HL-60 (cell line): ENCODE measurements around the gene REXO4.

Experiments
- DNase-seq, 2 experiments: peaks; one replicate each; pipeline ENCODE4 v3.0.0-alpha.2; 2010 to 2020; ENCODE audit warnings: low read depth in 1 of 2, low spot score in 1 of 2
- H3K27ac ChIP-seq: fragments of 250-450 bp; sonication (Bioruptor Pico); replicated peaks from 2 replicates; pipeline ENCODE4 v1.5.1; 2020; ENCODE audit warnings: mild to moderate bottlenecking, moderate library complexity
- H3K27me3 ChIP-seq: fragments of 250-450 bp; sonication (Bioruptor Pico); 2 replicates; pipeline ENCODE4 v1.5.1; 2021; ENCODE audit warnings: mild to moderate bottlenecking, moderate library complexity; ENCODE audit not compliant: insufficient read depth, poor library complexity, severe bottlenecking
- H3K4me3 ChIP-seq: replicated peaks from 2 replicates; pipeline ENCODE4 v1.5.1; 2011; ENCODE audit warnings: mild to moderate bottlenecking, control low read depth, low read length; ENCODE audit not compliant: insufficient read depth
- GABPA ChIP-seq: IDR thresholded peaks from 2 replicates; pipeline ENCODE4 v1.6.1; 2012; ENCODE audit warnings: low read depth
- POLR2AphosphoS5 ChIP-seq: IDR thresholded peaks from 2 replicates; pipeline ENCODE4 v1.6.1; 2012; ENCODE audit warnings: low read depth
- REST ChIP-seq: IDR thresholded peaks from 2 replicates; pipeline ENCODE4 v1.6.1; 2012; ENCODE audit warnings: low read depth; ENCODE audit not compliant: insufficient replicate concordance
- SPI1 ChIP-seq: IDR thresholded peaks from 2 replicates; pipeline ENCODE4 v1.6.1; 2012; ENCODE audit warnings: low read depth, mild to moderate bottlenecking, borderline replicate concordance
- TF ChIP-seq, protein P1 (sequence below): IDR thresholded peaks from one replicate; pipeline ENCODE4 v1.5.1; 2011; ENCODE audit warnings: low read length, control low read depth, inconsistent platforms; ENCODE audit not compliant: insufficient read depth

The REXO4 gene

GRCh38 chr9:133360400-133361393, 57.1 kb downstream of the REXO4 start:
- Histone ChIP-seq H3K27me3 (no peaks in the 10 kb centered on the region), H3K4me3 (no peak overlapping the region), H3K27ac (no peak overlapping the region)
- DNase-seq = no peak
- TF ChIP-seq REST (no peak), GABPA (no peak), SPI1 (no peak), POLR2AphosphoS5 (no peak; the same call in 1 of the 2 replicates)
- TF ChIP-seq, protein P1, sequence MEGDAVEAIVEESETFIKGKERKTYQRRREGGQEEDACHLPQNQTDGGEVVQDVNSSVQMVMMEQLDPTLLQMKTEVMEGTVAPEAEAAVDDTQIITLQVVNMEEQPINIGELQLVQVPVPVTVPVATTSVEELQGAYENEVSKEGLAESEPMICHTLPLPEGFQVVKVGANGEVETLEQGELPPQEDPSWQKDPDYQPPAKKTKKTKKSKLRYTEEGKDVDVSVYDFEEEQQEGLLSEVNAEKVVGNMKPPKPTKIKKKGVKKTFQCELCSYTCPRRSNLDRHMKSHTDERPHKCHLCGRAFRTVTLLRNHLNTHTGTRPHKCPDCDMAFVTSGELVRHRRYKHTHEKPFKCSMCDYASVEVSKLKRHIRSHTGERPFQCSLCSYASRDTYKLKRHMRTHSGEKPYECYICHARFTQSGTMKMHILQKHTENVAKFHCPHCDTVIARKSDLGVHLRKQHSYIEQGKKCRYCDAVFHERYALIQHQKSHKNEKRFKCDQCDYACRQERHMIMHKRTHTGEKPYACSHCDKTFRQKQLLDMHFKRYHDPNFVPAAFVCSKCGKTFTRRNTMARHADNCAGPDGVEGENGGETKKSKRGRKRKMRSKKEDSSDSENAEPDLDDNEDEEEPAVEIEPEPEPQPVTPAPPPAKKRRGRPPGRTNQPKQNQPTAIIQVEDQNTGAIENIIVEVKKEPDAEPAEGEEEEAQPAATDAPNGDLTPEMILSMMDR = no peak

DNA sequence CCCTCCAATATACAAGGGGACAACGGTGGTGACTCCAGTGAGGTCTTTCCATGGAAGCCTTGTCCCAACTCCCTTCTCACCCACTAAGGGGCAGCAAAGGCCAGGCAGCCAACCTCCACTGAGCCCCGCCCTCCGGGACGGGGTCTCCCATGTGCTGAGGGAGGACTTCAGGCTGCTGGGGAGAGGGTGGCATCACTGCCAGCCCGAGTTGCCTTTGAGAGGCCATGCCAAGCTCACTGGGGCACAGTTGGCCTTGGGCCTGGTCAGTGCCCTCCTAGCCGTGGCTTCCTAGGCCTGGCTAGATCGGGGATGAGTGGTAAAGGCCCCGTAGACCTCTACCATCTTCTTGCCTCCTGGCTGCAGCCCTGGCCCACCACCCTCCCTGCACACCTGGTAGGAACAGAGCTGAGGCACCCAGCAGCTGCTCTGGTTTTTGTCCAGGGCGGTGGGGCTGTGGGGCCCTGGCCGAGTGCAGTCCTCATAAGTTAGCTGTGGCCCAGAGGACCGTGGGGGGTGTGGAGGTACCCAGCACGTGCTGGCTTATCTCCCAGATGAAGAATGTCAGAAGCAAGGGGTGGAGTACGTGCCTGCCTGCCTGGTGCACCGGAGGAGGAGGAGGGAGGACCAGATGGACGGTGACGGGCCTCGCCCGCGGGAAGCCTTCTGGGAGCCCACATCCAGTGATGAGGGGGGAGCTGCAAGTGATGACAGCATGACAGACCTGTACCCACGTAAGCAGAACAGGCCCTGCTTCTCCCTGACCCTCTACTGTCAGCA, 58.2 kb downstream of the REXO4 start:
- no peak overlapping the region for H3K4me3 ChIP-seq
- no peak for DNase-seq
- H3K27me3 ChIP-seq = no peaks in the 10 kb centered on the region
- no peak for TF ChIP-seq SPI1
- TF ChIP-seq POLR2AphosphoS5 = peak; percentile 29; the same call in 1 of the 2 replicates
- TF ChIP-seq, protein P1 = peak; percentile 10
- H3K27ac ChIP-seq = no peak overlapping the region

DNA sequence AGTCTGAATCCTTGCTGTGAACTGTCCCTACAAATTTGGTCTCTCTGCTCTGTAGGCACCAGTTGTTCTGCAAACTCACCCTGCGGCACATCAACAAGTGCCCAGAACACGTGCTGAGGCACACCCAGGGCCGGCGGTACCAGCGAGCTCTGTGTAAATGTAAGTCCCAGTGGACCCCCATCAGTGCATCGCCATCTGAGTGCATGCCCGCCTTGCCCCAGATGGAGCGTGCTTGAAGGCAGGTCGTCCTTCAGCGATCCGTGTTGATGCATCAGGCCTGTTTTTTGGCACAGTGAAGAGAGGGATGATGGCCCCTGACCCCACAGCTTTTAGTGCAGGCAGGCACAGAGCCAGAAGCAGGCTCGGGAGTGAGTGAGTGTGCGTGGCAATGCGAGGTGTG, 60.2 kb downstream of the REXO4 start:
- DNase-seq = no peak
- TF ChIP-seq GABPA (no peak), SPI1 (no peak), POLR2AphosphoS5 (no peak), REST (no peak)
- TF ChIP-seq, protein P1 = no peak
- Histone ChIP-seq H3K4me3 (no peak overlapping the region), H3K27ac (no peak overlapping the region), H3K27me3 (no peaks in the 10 kb centered on the region)
